Activated naive CD8-positive, alpha-beta T cell treated with anti-CD3 and anti-CD28 coated beads, Interleukin-2, amount 50 U/mL, for 24 hours (primary cell): Measurements from ENCODE around the gene UGGT2.

Experiments
- ATAC-seq: fragments of 150-1000 bp; cut with Tn5 transposase; one replicate; pipeline ENCODE4 v1.10.0; 2021
- DNase-seq: peaks from one replicate; pipeline ENCODE4 v3.0.0; 2021
- H3K27ac Mint-ChIP-seq: one replicate; pipeline ENCODE4 v1.8.0; 2021; ENCODE audit warnings: mild to moderate bottlenecking, mixed read lengths
- H3K27me3 Mint-ChIP-seq: one replicate; pipeline ENCODE4 v1.8.0; 2021; ENCODE audit warnings: mixed read lengths
- H3K36me3 Mint-ChIP-seq: one replicate; pipeline ENCODE4 v1.8.0; 2021; ENCODE audit warnings: low read depth, mixed read lengths
- H3K4me1 Mint-ChIP-seq: one replicate; pipeline ENCODE4 v1.8.0; 2021; ENCODE audit warnings: mixed read lengths
- H3K4me3 Mint-ChIP-seq: one replicate; pipeline ENCODE4 v1.8.0; 2021; ENCODE audit warnings: mild to moderate bottlenecking, moderate library complexity, mixed read lengths
- H3K9me3 Mint-ChIP-seq: one replicate; pipeline ENCODE4 v1.8.0; 2021; ENCODE audit warnings: mixed read lengths

Gene UGGT2

DNA sequence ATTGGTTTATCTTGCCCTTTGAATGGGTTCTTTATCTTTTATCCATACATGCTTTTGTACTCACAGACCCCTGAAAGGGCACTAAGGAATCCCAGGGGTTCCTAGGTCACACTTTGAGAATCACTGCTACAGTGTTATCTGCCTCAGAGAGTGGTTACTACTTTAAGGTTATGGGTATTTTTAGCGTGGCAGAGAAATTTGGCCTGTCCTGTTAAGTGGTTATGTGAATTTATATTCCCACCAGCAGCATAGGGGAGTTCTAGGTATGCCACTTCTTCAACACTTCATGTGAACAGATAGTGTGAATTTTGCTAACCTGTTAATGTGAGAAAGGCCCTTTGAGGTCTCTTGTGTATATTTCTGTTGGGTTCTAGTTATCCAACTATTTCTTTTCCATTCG, 300.5 kb downstream of the UGGT2 start:
- DNase-seq (no peak), ATAC-seq (no peak)
- Mint-ChIP-seq H3K27ac (no peak overlapping the region), H3K27me3 (no peaks in the 10 kb centered on the region), H3K4me3 (no peak overlapping the region), H3K4me1 (peaks cover 6% of the 10 kb centered on the region), H3K9me3 (peaks cover 9% of the 10 kb centered on the region), H3K36me3 (peaks cover 9% of the 10 kb centered on the region)
